Measurements from ENCODE around the gene FITM1.

FITM1 gene

DNA sequence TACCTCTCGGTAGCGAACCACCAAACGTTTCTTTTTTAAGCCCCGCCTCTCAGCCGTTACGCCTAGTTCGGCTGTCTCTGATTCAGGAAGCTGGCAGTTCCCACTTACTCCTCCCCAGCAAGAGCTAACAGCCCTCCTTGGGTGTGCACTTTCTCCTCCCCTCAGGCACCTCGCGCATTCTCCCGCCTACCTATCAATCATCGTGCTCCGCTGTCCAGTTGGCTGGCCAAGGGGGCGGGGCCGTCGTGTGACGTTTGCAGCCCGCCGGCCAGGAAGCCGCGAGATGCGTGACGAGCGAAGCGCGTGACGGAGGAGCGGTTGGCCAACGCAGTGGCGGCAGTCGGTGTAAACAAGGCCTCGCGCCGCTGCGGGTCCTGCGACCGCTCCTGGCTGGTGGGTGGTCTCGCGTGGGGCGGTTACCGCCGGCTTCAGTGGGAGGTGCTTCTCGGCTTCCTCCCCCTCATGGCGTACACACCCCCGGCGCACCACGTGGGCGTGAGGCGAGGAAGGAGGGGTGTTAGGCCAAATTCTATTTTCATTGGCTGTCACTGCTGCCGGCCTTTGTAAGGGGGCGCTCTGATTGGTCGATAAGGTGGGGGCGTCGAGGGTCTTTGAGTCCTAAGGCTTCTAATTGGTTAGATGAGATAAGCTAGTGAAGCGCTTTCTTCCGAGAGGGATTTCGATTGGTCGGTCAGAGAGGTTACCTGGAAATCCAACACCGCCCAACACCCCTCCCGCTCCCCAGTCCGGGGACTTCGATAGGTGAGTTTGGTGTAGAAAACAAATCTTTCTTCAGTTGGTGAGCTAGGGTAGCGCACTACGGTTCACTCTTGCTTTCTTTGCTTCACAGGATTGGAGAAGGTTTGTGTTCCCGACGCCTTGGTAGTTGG lies 15.7 kb upstream of the FITM1 start, which contains the start of the genes DCAF11 and NRL (continued):
- TF ChIP-seq, protein P1, sequence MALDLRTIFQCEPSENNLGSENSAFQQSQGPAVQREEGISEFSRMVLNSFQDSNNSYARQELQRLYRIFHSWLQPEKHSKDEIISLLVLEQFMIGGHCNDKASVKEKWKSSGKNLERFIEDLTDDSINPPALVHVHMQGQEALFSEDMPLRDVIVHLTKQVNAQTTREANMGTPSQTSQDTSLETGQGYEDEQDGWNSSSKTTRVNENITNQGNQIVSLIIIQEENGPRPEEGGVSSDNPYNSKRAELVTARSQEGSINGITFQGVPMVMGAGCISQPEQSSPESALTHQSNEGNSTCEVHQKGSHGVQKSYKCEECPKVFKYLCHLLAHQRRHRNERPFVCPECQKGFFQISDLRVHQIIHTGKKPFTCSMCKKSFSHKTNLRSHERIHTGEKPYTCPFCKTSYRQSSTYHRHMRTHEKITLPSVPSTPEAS (tag by site-specific recombination; IDR thresholded peaks at IDR 0.05) = peak; percentile 44
- TF ChIP-seq ZNF211 (tag by site-specific recombination; IDR thresholded peaks at IDR 0.05; ENCODE audit: low read depth) (no peak), ZNF626 (tag by site-specific recombination; IDR thresholded peaks at IDR 0.05) (no peak), ZNF239 (tag by site-specific recombination; IDR thresholded peaks at IDR 0.05) (no peak), ZFHX2 (tag by site-specific recombination; conservative IDR thresholded peaks at IDR 0.05) (peak; percentile 99), ZNF10 (tag by site-specific recombination; IDR thresholded peaks at IDR 0.05) (no peak), WT1 (tag by site-specific recombination; IDR thresholded peaks at IDR 0.05) (no peak; the same call in none of the 2 replicates), ZNF202 (tag by site-specific recombination; IDR thresholded peaks at IDR 0.05; ENCODE audit: borderline replicate concordance) (no peak), ZNF121 (tag by site-specific recombination; IDR thresholded peaks at IDR 0.05) (no peak), ZXDB (tag by site-specific recombination; IDR thresholded peaks at IDR 0.05) (0 out of 2 replicates have a peak, but pooled peaks have one; percentile 11), ZNF660 (tag by site-specific recombination; IDR thresholded peaks at IDR 0.05) (no peak), ZNF777 (tag by site-specific recombination; IDR thresholded peaks at IDR 0.05; ENCODE audit: borderline replicate concordance) (no peak), SP2 (tag by site-specific recombination; IDR thresholded peaks at IDR 0.05) (peak; percentile 92), ZNF112 (tag by site-specific recombination; IDR thresholded peaks at IDR 0.05) (no peak), ZNF529 (tag by site-specific recombination; IDR thresholded peaks at IDR 0.05; ENCODE audit: insufficient replicate concordance) (no peak), HOXA7 (CRISPR knock-in tag; IDR thresholded peaks at IDR 0.05; ENCODE audit: borderline replicate concordance) (no peak), ZFP3 (tag by site-specific recombination; IDR thresholded peaks at IDR 0.05; ENCODE audit: low read depth) (no peak), KLF9 (tag by site-specific recombination; IDR thresholded peaks at IDR 0.05; ENCODE audit: low read depth) (peak; percentile 99), ZFP41 (tag by site-specific recombination; IDR thresholded peaks at IDR 0.05; ENCODE audit: borderline replicate concordance) (no peak), ZNF76 (tag by site-specific recombination; IDR thresholded peaks at IDR 0.05; ENCODE audit: borderline replicate concordance, low read depth) (no peak), SCRT1 (tag by site-specific recombination; IDR thresholded peaks at IDR 0.05; ENCODE audit: borderline replicate concordance) (no peak), FEZF1 (tag by site-specific recombination; IDR thresholded peaks at IDR 0.05) (peak; percentile 75), ZFP69B (tag by site-specific recombination; IDR thresholded peaks at IDR 0.05) (no peak; the same call in 1 of the 2 replicates)
- TF ChIP-seq, protein P2, sequence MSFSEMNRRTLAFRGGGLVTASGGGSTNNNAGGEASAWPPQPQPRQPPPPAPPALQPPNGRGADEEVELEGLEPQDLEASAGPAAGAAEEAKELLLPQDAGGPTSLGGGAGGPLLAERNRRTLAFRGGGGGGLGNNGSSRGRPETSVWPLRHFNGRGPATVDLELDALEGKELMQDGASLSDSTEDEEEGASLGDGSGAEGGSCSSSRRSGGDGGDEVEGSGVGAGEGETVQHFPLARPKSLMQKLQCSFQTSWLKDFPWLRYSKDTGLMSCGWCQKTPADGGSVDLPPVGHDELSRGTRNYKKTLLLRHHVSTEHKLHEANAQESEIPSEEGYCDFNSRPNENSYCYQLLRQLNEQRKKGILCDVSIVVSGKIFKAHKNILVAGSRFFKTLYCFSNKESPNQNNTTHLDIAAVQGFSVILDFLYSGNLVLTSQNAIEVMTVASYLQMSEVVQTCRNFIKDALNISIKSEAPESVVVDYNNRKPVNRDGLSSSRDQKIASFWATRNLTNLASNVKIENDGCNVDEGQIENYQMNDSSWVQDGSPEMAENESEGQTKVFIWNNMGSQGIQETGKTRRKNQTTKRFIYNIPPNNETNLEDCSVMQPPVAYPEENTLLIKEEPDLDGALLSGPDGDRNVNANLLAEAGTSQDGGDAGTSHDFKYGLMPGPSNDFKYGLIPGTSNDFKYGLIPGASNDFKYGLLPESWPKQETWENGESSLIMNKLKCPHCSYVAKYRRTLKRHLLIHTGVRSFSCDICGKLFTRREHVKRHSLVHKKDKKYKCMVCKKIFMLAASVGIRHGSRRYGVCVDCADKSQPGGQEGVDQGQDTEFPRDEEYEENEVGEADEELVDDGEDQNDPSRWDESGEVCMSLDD (tag by site-specific recombination; IDR thresholded peaks at IDR 0.05) = no peak; the same call in 1 of the 2 replicates
- TF ChIP-seq, protein P3, sequence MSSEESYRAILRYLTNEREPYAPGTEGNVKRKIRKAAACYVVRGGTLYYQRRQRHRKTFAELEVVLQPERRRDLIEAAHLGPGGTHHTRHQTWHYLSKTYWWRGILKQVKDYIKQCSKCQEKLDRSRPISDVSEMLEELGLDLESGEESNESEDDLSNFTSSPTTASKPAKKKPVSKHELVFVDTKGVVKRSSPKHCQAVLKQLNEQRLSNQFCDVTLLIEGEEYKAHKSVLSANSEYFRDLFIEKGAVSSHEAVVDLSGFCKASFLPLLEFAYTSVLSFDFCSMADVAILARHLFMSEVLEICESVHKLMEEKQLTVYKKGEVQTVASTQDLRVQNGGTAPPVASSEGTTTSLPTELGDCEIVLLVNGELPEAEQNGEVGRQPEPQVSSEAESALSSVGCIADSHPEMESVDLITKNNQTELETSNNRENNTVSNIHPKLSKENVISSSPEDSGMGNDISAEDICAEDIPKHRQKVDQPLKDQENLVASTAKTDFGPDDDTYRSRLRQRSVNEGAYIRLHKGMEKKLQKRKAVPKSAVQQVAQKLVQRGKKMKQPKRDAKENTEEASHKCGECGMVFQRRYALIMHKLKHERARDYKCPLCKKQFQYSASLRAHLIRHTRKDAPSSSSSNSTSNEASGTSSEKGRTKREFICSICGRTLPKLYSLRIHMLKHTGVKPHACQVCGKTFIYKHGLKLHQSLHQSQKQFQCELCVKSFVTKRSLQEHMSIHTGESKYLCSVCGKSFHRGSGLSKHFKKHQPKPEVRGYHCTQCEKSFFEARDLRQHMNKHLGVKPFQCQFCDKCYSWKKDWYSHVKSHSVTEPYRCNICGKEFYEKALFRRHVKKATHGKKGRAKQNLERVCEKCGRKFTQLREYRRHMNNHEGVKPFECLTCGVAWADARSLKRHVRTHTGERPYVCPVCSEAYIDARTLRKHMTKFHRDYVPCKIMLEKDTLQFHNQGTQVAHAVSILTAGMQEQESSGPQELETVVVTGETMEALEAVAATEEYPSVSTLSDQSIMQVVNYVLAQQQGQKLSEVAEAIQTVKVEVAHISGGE (tag by site-specific recombination; conservative IDR thresholded peaks at IDR 0.05; ENCODE audit: low read depth) = no peak
- TF ChIP-seq, protein P4, sequence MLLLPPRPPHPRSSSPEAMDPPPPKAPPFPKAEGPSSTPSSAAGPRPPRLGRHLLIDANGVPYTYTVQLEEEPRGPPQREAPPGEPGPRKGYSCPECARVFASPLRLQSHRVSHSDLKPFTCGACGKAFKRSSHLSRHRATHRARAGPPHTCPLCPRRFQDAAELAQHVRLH (tag by site-specific recombination; IDR thresholded peaks at IDR 0.05) = no peak
- TF ChIP-seq, protein P5, sequence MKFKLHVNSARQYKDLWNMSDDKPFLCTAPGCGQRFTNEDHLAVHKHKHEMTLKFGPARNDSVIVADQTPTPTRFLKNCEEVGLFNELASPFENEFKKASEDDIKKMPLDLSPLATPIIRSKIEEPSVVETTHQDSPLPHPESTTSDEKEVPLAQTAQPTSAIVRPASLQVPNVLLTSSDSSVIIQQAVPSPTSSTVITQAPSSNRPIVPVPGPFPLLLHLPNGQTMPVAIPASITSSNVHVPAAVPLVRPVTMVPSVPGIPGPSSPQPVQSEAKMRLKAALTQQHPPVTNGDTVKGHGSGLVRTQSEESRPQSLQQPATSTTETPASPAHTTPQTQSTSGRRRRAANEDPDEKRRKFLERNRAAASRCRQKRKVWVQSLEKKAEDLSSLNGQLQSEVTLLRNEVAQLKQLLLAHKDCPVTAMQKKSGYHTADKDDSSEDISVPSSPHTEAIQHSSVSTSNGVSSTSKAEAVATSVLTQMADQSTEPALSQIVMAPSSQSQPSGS (tag by site-specific recombination; IDR thresholded peaks at IDR 0.05; ENCODE audit: low read depth) = no peak
- TF ChIP-seq, protein P6, sequence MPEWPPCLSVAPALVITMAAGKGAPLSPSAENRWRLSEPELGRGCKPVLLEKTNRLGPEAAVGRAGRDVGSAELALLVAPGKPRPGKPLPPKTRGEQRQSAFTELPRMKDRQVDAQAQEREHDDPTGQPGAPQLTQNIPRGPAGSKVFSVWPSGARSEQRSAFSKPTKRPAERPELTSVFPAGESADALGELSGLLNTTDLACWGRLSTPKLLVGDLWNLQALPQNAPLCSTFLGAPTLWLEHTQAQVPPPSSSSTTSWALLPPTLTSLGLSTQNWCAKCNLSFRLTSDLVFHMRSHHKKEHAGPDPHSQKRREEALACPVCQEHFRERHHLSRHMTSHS (tag by site-specific recombination; IDR thresholded peaks at IDR 0.05) = no peak

Measured in HEK293 (cell line).